NCI-H748 (cell line): ENCODE data around the gene DUSP10.

Experiments
- DNase-seq: peaks from one replicate; lab custom pipeline; 2025; ENCODE audit not compliant: unreplicated experiment; lab: John Stamatoyannopoulos, UW

Gene DUSP10

DNA sequence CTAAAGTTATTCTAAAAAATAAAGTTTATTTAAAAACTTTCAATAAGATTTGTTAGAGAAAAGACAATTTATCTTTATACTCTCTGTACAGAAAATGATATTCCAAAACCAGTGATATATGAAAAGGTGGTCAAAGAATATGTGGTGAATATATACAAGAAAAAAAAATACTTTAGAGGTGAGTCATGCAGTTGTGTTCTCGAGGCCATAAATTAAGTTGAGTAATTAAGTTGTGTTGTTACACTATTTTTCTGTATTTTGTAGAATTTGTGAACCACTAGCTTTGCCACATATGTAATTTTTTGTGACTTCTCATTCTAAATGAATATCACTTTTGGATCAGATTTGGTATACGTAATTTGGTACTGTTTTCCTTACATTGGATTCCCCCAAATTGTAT, 23.6 kb upstream of the DUSP10 start:
- no peak for DNase-seq

DNA sequence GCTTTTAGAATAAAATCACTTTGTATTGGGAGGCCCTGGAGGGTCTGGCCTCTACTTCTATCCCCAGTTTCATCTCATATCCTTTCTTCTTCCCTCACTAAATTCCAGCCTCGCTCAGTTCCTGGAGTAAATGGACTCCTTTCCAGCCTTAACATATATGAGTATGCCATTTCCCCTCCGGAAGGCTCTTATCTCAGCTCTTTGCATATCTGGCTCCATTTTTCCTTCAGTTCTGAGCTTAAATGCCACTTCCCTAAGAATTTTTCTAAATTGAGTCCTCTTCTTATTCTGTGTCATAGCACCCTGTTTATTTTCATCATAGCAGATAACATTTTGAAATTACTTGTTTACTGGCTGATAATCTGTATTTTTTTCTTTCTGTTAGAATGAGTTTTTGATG, 20.2 kb upstream of the DUSP10 start:
- DNase-seq = no peak

DNA sequence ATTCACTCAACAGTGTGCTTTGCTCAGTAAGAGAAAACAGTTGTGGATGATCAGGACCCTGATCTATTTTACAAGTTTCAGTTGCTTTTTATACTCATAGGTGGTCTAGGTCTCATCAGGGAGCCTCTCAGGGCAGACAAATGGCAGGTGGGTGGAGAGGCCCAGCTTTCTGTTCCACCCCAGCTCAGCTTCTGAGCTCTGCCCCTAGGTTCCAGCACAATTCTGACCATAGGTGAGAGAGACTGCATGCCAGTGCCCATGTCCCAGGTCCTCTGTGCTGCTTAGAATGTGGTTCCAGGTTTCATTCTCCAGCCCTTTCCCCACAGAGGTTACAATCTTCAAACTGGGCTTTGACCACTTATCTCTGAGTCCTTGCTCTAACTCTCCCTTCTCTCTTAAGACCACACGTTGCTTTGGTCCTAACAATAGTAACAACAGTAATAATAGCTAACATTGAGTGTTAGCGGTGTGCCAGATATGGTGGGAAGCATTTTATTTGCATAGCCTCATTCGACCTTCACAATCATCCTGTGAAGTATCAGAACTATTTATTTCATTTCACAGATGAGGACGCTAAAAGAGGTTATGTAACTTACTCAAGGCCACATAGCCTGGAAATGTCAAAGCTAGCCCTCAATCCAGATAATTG, 19.6 kb upstream of the DUSP10 start:
- no peak for DNase-seq

DNA sequence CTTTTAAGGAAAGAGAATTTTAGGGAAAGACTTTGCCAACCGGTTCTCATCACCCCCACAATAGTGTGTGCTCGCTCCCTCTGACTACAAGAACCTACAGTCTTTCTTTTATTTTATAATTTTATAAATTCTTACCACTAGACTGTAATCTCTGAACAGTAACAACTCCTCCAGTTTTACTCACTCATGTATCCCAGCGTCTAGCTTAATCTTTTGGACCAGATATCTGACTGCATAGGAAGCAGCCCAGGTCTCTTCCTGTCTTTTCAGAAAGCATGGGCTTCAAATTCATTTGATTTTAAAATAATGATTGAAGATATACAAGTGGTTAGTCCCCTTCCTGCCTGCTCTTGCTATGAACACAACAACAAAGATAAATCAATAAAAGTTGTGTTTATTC, 19.0 kb upstream of the DUSP10 start:
- DNase-seq = no peak

DNA sequence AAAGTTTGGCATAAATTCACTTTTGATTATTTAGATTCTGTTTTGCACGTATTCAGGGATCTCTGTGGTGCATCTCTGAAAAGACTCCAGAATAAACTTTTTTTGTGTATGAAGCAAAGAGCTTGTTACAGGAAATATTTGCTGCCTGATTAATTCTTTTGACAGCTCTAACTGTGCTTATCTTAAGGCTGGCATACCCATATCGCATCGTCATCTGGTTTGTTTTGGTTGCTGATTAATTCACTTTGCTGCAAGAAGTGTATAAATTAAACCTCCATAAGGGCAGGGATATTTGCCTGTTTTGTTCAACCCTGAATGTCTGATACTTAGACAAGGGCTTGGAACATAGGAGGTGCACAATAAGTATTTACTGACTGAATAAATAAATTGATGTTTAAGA, 17.5 kb upstream of the DUSP10 start:
- DNase-seq = no peak

DNA sequence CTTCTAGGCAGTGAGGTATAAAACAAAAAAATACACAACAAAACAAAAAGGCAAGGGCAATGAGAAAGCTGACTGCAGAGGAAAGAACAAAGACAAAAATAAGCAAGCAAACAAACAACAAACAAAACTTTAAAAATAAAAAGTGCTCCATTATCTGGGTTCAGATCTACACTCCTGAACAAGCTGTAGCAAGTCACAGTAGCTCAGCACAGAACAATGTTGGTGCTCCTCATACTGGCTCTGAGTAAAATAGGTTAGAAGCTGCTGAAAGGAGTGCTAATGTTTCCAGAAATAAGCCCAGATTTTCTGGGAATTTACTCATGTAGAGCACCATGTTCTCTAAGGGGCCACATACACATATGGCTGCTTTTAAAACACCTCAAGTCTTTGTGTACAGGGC, 16.6 kb upstream of the DUSP10 start:
- no peak for DNase-seq

DNA sequence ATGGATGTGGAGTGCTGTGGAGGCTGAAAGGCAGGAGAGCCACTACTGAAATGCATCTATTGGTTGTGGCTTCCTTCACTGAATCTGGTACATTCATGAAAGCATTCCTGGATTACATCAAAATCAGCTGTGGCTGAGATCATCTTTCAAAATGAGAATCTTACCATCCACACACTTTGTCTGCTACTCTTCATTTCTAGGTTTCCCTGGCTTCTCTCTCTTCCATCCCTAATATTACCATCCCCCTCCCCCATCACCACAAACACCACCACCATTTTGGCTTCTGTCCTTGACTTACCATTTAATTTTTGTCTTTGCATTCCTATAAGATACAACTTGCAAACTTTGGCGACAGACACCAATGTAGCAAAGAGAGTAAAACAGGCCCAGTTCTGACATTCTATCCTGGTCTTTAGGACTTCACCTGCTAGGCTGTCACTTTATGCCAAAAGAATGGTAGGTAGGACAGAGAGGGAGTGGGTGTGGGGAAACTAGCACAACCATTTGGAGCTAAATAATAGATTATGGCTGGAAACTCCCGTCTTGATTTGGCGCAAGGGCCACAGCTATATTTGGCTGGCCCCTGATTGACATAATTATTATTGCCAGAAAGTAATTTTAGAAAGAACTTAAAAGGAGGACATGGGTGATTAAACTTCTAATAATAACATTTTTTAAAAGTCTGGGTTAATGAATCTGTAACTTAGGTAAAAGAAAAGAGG, 15.1 kb upstream of the DUSP10 start:
- no peak for DNase-seq

DNA sequence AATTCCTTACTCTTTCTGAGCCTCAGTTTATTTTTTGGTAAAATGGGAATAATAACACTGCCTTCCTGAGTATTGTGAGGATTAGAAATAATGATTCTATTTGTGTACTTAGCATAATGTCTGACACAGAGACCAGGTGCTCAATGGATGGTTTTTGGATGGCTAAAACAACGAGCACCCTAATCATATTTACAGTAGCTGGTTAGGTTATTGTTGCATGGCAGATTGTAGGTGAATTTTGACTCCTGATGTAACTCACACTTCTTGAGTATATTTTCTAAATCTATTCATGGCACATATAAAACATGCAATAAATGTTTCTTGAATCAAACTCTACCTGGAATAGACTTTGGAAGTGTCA, 11.9 kb upstream of the DUSP10 start:
- DNase-seq = no peak

DNA sequence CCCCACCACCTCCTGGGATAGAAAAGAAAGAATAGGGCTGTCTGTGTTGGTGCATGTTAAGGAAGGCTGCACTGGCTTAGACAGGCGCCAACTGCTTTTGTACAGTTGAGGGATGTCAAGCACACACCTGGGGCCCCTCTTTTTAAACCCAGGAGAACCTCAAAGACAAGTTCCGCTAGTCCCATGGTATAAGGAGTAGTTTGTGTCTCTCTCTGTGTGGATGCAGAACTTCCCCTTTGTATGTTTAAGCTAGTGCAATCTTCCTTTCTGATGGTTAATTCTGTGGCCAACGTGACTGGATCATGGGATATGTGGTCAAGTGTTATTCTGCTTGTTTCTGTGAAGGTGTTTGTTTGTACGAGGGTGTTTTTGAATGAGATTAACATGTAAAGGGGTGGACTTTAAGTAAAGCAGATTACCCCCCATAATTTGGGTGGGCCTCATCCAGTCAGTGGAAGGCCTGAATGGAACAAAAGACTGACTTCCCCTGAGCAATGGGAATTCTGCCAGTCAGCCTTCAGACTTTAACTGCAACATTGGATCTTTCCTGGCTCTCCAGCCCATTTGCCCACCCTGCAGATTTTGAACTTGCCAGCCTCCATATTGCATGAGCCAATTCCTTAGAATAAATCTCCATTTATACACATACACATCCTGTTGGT, 9.5 kb upstream of the DUSP10 start:
- DNase-seq = no peak

DNA sequence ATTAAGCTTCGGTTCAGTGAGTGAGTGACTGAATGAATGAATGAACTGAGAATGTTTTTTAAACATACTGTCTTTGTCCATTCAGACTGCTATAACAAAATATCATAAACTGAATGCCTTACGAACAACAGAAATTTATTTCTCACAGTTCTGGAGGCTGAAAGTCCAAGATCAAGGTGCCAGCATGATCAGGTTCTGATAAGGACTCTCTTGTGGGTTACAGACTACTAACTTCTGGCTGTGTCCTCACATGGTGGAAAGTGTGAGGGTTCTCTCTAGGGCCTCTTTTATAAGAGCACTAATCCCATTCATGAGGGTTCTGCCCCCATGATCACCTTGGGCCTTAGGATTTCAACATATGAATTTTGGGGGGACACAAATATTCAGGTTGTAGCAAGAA, 7.1 kb upstream of the DUSP10 start:
- no peak for DNase-seq

DNA sequence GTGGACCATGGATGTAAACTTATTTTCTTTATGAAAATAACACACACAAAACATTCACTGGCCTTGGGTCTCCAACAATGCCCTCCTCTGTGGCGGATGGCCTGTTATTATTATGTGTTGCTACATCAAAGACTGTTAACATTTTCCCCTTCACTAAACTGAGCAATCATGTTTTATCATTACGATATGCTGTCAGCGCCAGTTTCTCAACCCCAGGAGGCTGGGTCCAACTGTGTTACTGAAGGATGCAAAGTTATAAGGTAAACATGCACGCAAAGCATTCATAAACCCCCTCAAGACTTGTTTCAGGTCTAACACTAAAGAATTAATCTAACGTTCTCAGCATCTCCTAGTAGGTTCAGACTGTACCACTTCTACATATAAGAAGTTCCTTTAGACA, 6.0 kb upstream of the DUSP10 start:
- no peak for DNase-seq

DNA sequence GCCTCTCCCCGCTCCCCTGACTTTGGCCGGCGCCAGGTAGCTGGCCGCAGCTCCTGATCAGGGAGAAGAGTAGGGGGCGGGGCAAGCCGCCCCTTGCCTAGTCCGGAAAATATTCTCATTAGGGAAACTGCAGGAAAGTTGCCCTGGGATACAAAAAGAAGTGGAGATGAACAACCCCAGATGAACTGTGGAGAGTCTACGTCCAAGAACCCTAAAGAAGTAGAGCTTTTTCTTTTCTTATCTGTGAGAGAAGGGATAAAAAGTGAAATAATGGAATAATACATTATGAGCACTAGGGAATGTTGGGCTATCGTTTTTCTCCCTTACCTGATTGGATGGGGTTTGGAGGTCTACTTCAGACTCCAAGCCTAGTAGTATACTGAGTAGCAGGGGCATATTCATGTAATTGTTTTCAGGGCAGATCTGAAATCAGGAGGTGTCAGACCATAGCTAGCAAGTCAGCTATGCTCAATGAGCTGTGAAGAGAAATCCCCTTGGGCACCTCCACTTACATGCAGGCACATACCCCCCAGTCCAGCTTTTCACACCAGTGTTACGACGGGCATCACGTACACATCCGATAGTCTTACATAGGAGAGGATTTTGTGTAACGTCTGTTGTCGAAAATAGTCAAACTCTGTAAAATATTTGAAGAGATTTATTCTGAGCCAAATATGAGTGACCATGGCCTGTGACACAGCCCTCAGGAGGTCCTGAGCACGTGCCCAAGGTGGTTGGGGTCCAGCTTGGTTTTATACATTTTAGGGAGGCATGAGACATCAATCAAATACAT, 1.7 kb upstream of the DUSP10 start:
- peak; percentile 84 for DNase-seq

DNA sequence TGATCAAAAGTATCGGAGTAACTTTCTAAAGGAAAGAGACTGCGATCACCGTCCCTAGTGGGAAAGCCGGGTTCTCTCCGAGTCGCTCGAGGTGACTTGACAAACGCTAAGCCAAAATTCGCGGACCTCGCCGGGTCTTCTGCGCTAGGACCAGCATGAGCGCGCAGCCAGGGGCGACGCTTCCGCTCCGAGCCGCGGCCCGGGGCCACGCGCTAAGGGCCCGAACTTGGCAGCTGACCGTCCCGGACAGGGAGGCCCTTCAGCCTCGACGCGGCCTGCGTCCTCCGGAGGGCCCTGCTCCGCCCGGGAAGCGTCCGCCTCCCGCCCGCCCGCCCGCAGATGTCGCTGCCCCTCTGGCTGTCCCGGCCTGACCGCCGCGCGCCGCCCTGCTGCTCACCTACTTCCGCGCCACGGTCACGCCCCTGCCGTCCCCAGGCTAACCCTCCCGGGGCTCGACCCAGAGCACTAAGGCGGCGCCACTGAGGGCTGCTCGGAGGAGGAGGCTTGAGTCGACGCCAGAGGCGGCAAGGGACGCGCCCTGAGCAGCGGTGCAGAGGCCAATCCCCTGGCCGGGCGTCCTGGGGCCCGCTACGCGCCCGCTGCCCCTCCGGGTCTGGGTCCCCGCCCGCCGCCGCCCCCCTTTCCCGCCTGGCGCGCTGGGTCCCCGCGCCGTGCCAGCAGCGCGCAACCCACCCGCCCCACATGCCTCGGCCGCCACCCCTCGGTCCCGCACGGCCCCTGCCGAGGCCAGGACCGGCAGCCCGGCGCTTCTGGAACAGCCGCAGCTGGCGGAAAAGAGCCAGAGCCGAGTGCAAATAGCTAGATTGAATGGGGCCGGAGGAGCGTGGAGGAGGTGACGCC, 896 bp upstream of the DUSP10 start:
- DNase-seq = peak; percentile 83

DNA sequence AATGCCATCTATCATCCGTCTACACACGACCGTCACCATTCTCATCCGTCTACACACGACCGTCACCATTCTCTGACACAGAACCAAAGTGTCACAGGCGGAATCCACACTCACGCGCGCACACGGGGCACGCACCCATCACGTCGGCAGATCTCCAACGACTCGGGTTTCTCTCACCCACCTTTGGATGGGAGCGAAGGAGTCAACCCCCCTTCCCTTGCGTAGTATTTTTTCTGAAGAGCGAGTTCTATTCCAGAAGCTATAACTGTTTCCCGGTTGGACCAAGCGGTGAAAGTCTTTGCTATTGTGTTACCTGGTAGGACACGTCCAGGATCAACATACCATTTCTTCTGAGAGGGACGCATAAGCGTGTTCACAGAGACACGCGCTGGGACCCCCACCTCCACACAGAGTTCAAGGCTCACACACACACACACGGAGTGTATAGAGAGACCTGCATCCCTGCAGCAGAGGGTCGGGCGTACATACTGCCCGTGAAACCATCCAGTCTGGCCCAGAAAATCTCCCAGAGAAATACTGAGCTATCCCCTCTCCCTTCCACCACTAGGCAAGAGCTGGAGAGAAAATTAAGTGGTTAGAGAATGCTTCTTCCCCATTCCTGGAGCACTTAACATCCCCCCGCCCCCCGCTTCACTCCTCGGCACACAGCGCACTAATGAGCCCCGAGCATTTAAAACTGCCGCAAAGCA, 741 bp downstream of the DUSP10 start:
- DNase-seq = peak; percentile 55

DNA sequence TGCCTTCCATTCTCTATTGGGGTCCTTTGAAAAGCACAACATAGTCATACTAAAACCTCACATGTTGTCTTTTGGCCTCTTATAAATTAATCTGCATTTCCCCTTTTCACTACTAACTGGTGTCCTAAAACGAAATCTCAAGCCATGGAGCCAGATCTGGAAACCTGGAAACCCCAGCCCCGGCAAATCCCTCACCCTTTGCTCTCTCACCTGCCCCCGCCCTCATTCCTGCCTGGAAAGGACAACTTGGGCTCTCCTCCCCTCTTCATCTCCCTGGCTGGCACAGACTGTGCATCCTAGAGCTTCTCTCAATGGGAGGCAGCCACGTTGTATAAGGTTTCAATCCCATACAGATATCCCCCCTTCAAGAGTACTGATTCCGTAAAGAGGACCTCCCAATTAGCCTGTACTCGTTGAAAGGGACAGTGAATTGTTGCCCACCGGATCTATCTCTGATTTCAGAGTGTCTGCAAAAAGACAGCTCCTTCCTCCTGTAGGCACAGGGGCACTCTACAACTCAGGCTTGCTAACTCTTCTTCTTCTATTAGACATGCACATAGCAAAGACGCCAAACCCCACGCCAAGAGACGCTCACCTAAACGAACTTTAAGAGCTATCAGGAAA, 1.4 kb downstream of the DUSP10 start:
- peak; percentile 39 for DNase-seq

DNA sequence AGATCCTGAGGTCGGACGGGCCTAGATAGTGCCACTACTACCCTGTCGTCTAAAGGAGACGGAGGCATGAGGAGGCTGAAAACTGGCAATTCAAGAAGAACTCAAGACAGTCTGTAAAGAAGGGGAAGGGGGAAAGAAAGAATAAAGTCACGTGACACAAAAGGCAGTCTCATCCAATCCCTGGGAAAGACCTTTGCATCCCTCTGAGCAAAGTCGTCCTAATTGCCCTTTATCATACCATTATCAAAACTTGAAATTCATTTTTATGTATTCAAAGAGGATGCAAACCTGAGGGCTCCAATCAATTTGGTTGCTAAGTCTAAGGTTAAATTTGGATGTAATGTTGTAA, 2.2 kb downstream of the DUSP10 start:
- no peak for DNase-seq

DNA sequence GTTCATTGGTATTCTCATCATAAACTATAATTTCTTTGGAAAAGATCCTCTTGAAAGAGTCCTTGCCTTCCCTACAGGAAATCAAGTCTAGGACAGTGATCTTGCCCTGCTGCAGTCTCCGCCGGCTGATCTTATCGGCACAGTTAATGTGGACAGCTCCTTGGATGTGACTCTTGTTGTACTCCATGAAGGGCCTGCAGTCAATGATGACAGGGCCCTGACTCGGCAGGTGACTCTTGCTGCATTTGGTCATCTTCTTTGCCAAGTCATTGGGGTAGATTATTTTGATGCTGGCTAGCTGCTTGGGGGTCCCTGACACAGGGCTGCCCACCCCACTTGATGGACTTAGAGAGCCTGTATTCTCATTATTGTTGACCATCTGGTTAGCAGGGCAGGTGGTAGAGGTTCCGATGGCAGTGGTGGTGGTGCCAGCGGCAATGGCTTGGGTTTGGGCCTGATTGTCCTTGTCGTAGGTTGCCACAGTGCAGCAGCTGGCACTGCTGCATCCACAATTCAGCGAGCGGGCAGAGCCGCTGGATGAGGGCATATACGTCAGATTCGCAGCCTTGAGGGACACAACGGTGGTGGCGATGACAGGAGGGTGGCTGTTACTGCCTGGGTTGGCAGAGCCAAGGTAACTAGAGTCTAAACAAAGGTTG, 2.7 kb downstream of the DUSP10 start:
- no peak for DNase-seq

DNA sequence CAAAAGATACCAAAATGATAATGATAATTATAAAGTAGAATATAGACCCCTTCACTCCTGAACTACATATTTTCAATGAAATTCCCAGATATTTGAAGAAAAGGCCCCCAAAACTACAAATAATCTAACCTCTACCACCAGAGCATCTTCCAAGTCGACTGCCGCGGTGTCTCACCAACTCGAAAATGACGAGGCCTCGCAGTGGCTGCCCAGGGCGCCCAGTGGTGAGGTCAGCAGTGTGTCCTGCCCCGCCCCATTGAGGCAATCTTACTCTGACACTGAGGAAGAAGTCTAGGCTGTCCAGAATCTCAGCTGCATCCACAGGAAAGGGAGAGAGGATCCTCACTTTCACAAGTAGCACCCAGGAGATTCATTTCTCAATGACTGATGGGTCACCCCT, 5.2 kb downstream of the DUSP10 start:
- no peak for DNase-seq

DNA sequence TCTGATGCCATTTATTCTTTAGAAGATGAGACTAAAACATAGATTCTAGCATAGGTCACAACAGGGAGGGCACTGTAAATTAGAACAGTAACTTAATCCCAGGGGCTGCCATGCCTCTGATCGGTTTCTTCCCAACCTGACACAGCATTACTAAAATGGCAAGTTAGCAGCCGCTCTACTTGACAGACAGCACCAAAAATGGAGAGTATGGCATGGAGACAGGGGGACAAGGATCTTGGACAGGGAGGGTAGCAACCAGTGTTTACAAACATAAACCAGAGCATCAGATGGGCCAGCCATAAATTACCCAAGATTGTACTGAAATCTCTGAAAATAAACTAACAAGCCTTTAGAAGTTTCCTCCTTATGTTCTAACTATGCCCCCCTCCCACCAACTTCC, 5.9 kb downstream of the DUSP10 start:
- no peak for DNase-seq
